Stimulated activated CD4-positive, alpha-beta T cell treated with anti-CD3 and anti-CD28 coated beads, TNF-alpha, amount 100 ng/mL, for 1 hour (primary cell): Measurements from ENCODE around the gene PPP3CA.
"Not testable (repeated sequence)": the region's sequence is repeated elsewhere in the genome, so short reads cannot be mapped to it uniquely, and the experiment has no call there.

ENCODE experiments used
- DNase-seq, 3 donors: peaks; one replicate each; pipeline ENCODE4 v3.0.0-alpha.2; 2020; ENCODE audit warnings: low read depth in 3 of 3, low spot score in 1 of 3

PPP3CA gene

DNA sequence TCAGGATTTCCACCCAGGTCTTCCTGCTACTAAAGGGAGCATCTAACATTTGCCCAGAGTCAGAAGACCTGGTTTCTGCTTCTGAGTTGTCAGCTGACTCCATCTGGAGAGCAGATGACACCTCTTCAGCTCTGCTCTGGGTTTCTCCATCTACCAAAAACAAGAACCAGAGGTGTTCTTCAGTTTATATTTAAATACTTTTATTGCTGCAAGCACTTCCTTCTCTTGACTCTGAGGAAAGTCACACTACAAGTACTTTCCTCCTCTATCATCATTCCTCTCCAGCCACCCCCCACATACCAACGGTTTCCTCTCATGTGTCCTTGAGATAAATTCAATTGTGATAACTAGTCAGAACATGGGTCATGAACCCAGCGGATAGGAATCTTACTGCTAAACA, 88.4 kb downstream of the PPP3CA start:
- DNase-seq, result no peak

DNA sequence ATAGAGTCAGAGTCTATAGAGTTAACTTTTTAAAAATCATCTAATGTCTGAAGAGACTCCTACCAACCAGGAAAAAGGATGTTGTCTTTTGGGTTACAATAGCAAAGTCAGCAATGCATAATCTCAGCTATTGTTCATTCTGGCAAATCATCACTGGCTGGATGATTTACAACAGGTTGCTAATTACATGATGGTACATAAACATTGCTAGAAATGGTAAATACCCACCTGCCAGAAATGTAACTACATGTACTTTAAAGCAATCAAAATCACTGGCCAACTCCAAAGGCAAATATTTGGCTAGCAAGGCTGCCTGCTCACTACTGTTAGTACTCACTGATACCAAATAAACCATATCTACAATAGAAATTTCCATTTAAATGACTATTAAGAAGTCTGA, 91.1 kb downstream of the PPP3CA start:
- no peak for DNase-seq

GRCh38 chr4:101254776-101255175, 92.5 kb downstream of the PPP3CA start:
- no peak for DNase-seq

DNA sequence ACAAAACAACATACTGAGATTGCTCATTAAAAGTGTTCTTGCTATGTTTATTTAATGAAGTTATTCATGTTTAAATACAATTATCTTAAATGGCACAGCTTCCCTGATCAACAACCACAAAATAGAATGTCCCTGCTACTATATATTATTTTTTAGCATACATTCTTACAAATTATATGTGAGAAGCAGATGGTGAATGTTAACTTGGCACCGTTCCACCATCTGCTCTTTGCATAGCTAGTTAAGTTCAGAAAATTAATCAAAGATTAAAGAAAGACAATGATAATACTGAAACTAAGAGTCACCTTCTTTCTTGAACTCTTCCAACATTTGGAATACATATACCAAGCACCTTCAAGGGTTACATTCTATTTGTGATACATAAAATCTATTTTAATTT, 94.2 kb downstream of the PPP3CA start:
- no peak for DNase-seq

DNA sequence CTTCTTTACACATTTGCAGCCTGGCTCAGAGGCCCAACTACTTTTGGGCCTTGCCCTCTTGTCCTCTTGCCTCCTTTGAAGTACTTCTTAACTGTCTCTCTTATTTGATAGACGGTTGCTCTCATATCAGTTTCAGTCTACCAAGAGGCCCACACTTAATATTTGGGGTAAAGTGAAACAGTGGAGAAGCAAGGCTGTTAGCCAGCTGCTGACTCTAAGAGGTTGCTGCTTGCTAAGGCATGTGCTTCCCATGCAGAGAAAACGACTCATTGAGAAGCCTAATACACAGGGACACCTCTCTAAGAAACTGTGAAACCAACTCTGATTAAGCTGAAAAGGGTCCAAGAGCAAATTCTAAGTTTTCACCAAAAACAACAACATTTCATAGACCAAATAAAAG, 94.6 kb downstream of the PPP3CA start:
- no peak for DNase-seq

DNA sequence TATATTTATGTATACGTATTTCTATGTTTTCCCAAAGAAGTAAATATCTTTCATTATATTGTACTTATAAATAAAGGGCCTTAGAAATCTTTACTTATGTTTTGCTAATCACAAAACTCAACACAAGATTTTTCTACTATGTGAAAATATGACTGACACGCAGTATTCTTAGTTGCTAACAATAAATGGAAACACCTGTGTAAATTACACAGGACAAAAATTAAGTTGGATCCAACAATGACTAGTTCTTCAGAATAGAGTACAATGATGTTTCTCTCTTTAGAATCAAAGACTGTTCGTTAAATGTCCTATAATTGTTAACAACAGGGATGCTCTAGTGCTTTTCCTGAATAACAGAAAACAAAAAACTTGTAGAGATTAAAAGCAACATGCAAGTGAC, 96.1 kb downstream of the PPP3CA start:
- DNase-seq, result no peak

DNA sequence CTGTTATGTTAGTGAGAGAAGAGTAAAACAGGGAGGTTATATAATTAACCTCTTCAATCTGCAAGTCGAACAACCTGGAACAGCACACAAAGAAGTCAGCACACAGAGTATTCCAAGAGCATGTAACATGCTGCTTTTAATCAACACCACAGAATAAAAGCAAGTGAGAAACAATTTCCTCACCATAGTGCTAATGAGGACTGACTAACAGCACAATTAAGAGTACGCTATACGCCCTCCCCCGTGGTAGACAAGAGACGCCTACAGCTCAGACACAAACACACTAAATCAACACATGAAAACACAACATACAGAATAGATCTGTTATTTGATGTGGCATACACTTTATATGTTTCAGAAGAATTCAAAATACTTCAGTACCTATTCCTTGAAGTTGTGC, 103.0 kb downstream of the PPP3CA start:
- no peak for DNase-seq

- DNase-seq, result no peak
Observed at GRCh38 chr4:101242441-101242840, 104.9 kb downstream of the PPP3CA start.

GRCh38 chr4:101240099-101240498, 107.2 kb downstream of the PPP3CA start:
- no peak for DNase-seq

DNA sequence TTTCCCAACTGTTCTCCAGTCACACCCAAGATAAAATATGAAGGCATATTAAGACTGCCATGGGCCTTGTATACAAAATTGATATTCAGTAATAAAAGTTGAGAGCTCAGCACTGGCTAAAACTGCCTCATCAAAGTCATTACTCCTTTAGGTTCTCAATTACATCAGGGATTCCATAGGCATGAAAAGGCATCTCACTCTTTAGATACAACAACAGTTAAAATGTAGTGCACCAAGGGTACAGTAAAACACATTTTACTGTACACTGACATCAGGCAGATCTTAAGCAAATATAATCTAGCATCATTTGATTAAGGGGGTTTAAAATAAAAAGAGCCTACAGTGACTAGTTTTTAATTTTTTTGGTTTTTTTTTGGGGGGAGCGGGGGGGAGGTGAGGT, 107.7 kb downstream of the PPP3CA start:
- no peak for DNase-seq

GRCh38 chr4:101238706-101239105, 108.6 kb downstream of the PPP3CA start:
- DNase-seq, result no peak

DNA sequence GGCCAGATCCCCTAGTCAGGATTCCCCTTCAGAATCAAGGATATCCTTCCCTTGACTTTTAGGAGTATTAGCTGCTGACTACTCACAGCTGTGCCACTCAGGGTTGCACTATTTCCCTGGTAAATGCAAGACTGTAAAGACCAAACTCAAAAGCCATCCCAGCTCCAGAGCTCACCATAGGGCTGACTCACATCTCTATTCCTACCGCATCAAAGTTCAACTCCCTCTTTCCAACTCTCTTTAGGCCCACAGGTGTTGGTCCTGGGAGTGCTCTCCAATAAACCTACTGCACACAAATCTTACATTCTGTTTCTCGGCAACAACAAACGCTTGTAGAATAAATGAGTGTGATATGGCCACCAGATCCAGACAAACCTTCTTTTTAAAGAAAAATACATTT, 109.6 kb downstream of the PPP3CA start:
- no peak for DNase-seq

GRCh38 chr4:101236097-101236496, 111.2 kb downstream of the PPP3CA start:
- DNase-seq, result no peak

DNA sequence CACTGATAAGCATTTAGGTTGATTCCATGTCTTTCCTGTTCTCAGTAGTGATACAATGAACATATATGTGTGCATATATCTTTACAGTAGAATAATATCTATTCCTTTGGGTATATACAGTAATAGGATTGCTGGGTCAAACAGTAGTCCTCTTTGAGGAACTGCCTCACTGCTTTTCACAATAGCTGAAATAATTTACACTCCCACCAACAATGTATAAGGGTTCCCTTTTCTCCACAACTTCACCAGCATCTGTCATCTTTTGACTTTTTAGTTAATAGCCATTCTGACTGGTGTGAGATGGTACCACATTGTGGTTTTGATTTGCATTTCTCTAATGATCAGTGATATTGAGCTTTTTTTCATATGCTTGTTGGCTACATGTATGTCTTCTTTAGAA, 113.2 kb downstream of the PPP3CA start:
- DNase-seq, result not testable (repeated sequence)

GRCh38 chr4:101232074-101232776, 115.1 kb downstream of the PPP3CA start:
- DNase-seq, result no peak

GRCh38 chr4:101230801-101231426, 116.4 kb downstream of the PPP3CA start:
- DNase-seq, result no peak

- no peak for DNase-seq
Observed at GRCh38 chr4:101229116-101229515, 118.2 kb downstream of the PPP3CA start.

DNA sequence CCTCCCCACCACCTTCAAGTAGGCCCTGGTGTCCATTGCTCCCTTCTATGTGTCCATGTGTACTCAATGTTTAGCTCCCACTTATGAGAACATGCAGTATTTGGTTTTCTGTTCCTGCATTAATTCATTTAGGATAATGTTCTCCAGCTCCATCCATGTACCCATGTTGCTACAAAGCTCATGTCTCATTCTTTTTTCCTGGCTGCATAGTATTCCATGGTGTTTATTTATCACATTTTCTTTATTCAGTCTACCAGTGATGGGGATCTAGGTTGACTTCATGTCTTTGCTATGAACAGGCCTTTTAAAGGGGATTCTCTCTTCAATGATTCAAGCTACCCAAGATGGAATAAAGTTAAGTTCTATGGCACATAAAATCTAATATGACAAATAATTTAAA, 119.6 kb downstream of the PPP3CA start:
- DNase-seq, result no peak

DNA sequence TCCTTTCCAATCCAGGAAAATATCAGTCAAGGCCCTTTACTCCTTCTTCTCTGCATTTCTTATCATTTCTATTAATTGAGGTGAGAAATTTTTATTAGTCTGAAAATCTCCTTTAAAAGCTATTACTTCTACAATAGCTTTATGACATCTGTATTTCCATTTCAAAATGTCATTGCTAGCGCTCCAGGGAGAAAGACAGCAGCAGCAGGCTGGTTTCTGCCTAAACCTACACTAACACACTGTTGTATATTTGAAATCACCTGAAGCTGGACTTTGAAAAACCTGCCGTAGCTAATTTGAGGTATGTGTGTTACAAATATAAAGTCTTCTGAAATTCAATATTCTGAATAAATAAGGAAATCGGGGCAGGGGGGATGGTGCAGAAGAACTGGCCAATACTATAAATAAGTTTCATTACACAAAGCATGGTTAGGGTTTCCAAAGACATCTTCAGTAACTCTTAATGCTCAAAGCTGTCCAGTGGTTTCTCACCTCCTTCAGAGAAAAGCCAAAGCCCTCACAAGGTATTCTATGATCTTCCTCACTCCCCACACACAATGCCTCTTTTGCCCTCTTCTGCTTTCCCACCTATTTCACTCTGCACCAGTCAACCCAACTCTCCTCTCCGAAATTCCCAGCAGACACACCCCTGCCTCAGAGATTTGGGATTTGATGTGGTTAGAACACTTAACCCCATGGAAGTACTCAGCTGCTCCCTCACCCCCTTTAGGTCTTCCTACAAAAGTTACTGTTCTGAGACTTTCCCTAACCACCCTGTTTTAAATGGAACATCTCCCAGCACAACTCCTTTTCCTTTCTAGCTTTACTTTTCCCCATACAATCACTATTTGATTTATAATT, 122.7 kb downstream of the PPP3CA start:
- DNase-seq, result no peak

DNA sequence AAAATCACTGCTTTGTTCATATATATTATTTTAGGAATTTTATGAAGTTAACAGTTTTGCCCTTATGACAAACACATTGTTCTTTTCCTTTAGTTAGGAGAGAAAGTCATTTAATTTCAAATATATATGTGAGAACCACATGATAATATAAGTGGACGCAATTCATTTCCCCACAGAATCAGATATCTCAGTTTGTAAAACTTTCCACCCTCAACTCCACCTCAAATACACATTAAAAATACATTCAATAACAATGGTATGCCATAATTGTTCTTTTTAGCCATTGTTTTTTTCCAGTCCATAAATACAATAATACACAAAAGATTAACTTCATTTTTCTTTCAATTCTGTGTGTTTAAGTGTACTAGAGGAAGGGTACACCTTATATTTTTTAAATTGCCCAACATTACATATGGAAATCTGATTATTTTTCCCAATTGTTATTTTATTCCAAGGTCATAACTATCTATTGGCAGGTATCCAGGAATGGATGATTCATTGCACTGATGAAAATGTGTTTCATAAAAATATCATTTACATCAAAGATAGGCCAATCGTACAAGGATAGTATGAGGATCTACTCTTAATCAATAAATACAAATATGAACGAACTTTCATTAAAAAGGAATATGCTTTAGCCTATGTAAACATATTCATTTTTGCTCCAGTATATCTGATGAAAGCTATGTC, 125.0 kb downstream of the PPP3CA start:
- no peak for DNase-seq

DNA sequence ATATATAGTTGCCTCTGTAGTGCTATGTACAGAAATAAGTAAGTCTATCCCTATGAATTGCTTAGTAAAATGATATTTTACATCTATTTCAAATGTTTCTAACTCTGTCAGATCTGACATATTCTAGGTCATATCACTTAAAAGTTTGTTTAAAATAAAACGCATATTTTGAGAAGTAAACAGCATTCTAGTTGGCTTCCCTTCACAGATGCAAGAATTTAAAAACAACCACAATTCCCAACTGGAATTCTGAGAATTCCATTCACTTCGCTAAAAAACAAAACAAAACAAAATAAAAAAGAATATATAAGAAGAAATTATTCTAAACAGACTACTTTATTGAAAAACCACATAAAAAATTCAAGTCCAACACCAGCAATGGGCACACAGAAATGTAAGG, 126.0 kb downstream of the PPP3CA start:
- no peak for DNase-seq

DNA sequence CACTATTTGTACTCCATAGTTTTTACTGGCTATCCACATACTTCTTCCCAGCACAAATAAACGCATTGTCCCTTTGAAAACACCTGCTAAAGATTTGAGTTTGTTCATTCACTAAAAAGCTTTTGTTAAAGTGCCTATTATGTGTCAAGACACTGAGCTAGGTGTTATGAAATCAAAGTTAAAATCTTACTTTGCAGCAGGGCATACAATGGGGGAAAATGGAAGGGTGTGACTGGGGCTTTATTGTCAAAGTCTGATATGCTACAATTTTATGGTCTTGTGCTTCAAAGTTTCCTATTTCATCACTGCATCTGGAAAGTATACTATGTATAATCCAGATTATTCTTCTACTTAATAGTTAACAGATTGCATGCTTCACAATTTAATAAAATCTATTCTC, 128.4 kb downstream of the PPP3CA start:
- no peak for DNase-seq
